ENCODE data around the gene KLHDC9.

KLHDC9 gene

GRCh38 chr1:161131523-161132409 is 33.6 kb downstream of the KLHDC9 start:
- no peak for DNase-seq (ENCODE audit: low read depth in 2 of 2)

- DNase-seq (ENCODE audit: low read depth in 2 of 2): peak; percentile 73 to 87
Measured at GRCh38 chr1:161132410-161133219, 34.5 kb downstream of the KLHDC9 start, which contains the start of gene DEDD. TSS of gene DEDD (minus strand) at chr1:161132667. CDS start at chr1:161124462, 8,205 bp downstream.

DNA sequence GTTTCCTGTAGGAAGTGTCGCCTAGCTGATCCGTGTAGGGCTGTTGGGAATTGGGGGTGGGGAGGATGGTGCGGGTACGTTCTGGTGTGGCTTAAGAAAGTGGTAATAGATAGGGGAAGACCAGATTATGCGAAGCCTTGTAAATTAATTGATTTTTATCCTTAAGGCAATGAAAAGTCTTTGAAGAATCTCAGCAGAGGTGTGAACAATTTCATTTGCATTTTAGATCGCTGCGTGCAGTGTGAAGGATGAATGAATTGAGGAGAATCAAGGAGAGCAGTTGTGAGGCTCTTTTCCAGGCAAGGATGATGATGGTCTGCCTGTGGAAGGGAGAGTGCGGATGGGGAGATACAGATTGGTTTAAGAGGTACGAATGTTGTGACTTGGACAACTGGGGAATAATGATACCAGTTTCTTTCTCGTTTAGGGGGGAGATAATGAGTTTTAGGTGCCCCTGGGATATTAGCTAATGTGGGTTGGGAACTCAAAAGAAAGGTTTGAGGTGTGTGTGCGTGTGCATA is 35.1 kb downstream of the KLHDC9 start:
- DNase-seq (ENCODE audit: low read depth in 2 of 2): no peak

DNA sequence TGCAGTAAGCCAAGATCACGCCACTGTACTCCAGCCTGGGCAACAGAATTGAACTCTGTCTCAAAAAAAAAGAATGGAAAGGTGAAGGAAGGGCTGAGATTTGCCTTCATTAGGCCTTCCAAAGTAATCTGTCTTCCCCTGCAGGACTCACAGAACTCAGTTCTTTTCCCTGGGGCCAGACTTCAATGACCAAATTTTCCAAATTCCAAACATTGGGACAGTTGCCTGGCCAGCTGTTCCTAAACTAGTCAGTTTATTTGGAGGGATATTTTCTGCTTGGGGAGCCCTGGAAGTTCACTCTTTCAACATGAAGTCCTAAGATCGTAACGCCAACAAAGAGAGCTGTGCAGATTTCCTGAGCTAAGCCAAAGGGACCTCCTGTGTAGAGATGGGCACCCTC is 39.7 kb downstream of the KLHDC9 start:
- DNase-seq (ENCODE audit: low read depth in 2 of 2): no peak

- no peak for DNase-seq (ENCODE audit: low read depth in 2 of 2)
Measured at GRCh38 chr1:161138431-161138830, 40.3 kb downstream of the KLHDC9 start.

DNA sequence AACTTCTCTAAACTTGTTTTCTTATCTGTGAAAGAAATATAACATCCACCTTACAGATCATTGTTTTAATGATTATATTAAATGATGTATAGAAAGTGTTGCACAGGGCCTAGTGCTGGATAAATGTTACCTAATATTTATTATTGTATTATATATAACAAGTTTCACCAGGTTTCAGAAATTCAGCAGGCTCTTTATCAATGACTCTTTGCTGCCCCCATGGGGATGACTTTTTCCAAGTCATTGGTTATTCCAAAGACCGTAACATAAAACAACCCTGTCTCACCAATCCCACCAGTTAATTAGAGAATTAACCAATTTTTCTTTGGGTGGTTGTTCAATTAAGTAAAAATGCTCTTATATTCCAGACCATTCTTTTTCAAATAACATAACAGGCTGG is 41.6 kb downstream of the KLHDC9 start:
- no peak for DNase-seq (ENCODE audit: low read depth in 2 of 2)

DNA sequence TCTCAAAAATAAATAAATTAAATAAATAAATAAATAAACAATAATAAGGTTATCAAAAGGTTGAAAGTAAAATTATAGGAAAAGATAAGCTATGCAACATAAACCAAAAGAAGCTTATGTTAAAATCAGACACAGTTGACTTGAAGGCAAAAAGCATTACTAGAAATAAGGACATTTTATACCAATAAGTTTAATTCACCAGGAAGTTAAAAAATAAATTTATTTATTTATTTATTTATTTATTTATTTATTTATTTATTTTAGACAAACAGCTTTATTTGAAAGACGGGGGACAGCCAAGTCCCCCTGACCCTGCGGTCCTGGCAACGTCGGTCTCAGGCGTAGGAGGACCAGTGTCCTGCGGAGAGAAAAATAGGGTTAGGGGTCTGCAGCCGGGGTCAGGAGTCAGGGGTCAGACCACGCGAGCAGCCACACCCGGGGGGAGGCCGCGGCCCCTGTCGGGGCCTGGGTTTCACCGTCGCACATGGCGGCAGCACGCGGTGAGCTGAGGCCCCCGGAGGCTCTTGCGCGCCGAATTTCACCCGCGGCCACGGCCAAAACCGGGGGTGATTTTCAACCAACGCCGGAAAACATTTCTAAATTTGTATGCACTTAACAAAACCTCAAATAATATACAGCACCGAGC is 42.7 kb downstream of the KLHDC9 start:
- DNase-seq (ENCODE audit: low read depth in 2 of 2): no peak

- DNase-seq (ENCODE audit: low read depth in 2 of 2): no peak
Measured at GRCh38 chr1:161145832-161146231, 47.7 kb downstream of the KLHDC9 start.

Measured in activated CD8-positive, alpha-beta memory T cell treated with anti-CD3 and anti-CD28 coated beads for 4 hours (primary cell).